Adrenal gland (tissue), 12 donors: ENCODE data around the gene NADSYN1. TPM values are rescaled to one million over a fixed set of nuclear protein-coding genes. Genes with fewer than 3 reads are reported as not detected.

Experiments used
- DNase-seq, 7 donors: peaks; one replicate each; pipeline ENCODE4 v3.0.0-alpha.2; 2019 to 2020
- H3K27ac ChIP-seq, 5 donors: fragments of 200-600 bp; sonication (generic) in 4 of 5; 1 replicate in 3 of 5; 2 replicates in 2 of 5; pipeline versions ENCODE4 v1.5.1 to v1.8.0; 2016 to 2020; ENCODE audit warnings: mild to moderate bottlenecking in 1 of 5
- H3K27me3 ChIP-seq: fragments of 200-600 bp; 2 replicates; pipeline ENCODE4 v1.8.0; 2021
- H3K36me3 ChIP-seq, 2 donors: fragments of 200-600 bp; replicated peaks in 1 of 2; 1 replicate in 1 of 2; 2 replicates in 1 of 2; pipeline versions ENCODE4 v1.5.1 to v1.8.0; 2018 to 2022
- H3K4me1 ChIP-seq, 2 donors: fragments of 200-600 bp; replicated peaks in 1 of 2; 1 replicate in 1 of 2; 2 replicates in 1 of 2; pipeline versions ENCODE4 v1.5.1 to v1.8.0; 2018 to 2021
- H3K4me3 ChIP-seq, 4 donors: fragments of 200-600 bp; sonication (generic) in 3 of 4; one replicate each; pipeline ENCODE4 v1.5.1; 2016 to 2018
- H3K9me3 ChIP-seq, 3 donors: fragments of 200-600 bp; sonication (generic) in 1 of 3; replicated peaks in 1 of 3; 1 replicate in 2 of 3; 2 replicates in 1 of 3; pipeline versions ENCODE4 v1.5.1 to v1.8.0; 2016 to 2021
- POLR2A ChIP-seq, 2 donors: fragments of 450-650 bp; IDR thresholded peaks; one replicate each; pipeline ENCODE4 v1.6.1; 2017; ENCODE audit warnings: antibody characterized with exemption in 2 of 2, mild to moderate bottlenecking in 2 of 2, moderate library complexity in 1 of 2
- WGBS, 4 donors: extraction: QIAGEN DNeasy Blood & Tissue Kit in 2 of 4; methylation state at CpG; one replicate each; pipeline versions ENCODE4 v1.1.5 to v1.1.7; 2013 to 2017; 5-methylcytosine and 5-hydroxymethylcytosine counted together
- intact Hi-C, 2 donors: fragments of 100-400 bp; cut with DNase I; formaldehyde crosslinking; loops; one replicate each; pipeline versions ENCODE4 v1.14.1 to v1.15.0; 2022 to 2023
- polyA plus RNA-seq, 3 donors: library from polyadenylated mRNA; stranded (reverse); fragments of 200-250 nt in 2 of 3; fragments of 350-450 nt in 1 of 3; fragmentation: Illumina TruSeq in 1 of 3; extraction: RNeasy Lipid Tissue Mini Kit (QIAGEN cat#74804) in 1 of 3; gene quantifications; one replicate each; pipeline ENCODE4 v1.2.3, GENCODE V29; 2013 to 2014
- total RNA-seq, 9 donors: library from RNA; depleted of rRNA in 4 of 9; stranded (reverse); fragments of >200 nt in 4 of 9; fragments of 120-200 nt in 1 of 9; fragmentation: NEBNext Ultra II Directional in 1 of 9; extraction: Animal tissue kit (Norgen Biotek cat#: 25700) in 1 of 9; gene quantifications; one replicate each; pipeline versions ENCODE4 v1.1.0 to v1.2.4, GENCODE V29; 2013 to 2023
- TF ChIP-seq, protein P1 (sequence below), 6 experiments: fragments of 450-650 bp in 4 of 6; fragments of 200-600 bp in 2 of 6; sonication (generic) in 1 of 6; IDR thresholded peaks; 1 replicate in 5 of 6; 2 replicates in 1 of 6; pipeline versions ENCODE4 v1.5.1 to v1.8.0; 2016 to 2021; ENCODE audit warnings: antibody characterized with exemption in 6 of 6, mild to moderate bottlenecking in 2 of 6, moderate library complexity in 1 of 6
- donor health status: healthy with polysubstance abuse.
- donor health status: Bipolar disorder and iron deficiency.
- donor health status: DM: yes; HTN: yes; CAD: no.
- donor health status: DM: no; HTN: no; CAD: no.
- donor health status: DM: no; HTN: no; CAD: no.
- donor health status: DM: yes; HTN: yes; CAD: no.

NADSYN1 gene
- total and polyA plus RNA-seq, 12 donors: 37.1 to 128 (median 58.5) TPM

DNA sequence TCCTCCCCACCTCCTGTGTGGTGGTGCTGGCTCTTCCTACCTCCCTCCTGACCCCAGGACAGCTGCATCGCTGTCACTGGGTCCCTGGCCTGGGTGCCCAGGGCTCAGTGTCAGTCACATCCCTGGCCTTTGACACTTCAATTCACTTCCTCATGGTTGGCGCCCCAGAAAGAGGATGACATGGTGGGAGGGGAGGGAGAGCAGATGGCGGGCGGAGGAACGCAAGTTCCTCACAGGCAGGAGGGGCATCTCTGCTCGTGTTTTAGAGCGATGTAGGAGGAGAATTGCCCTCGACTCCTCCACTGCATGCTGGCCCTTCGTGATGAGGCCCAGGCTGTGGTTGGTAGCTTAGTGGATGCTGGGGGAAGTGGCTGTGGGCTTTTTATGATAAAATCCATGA, 38.9 kb downstream of the NADSYN1 start:
- TF ChIP-seq, protein P1, sequence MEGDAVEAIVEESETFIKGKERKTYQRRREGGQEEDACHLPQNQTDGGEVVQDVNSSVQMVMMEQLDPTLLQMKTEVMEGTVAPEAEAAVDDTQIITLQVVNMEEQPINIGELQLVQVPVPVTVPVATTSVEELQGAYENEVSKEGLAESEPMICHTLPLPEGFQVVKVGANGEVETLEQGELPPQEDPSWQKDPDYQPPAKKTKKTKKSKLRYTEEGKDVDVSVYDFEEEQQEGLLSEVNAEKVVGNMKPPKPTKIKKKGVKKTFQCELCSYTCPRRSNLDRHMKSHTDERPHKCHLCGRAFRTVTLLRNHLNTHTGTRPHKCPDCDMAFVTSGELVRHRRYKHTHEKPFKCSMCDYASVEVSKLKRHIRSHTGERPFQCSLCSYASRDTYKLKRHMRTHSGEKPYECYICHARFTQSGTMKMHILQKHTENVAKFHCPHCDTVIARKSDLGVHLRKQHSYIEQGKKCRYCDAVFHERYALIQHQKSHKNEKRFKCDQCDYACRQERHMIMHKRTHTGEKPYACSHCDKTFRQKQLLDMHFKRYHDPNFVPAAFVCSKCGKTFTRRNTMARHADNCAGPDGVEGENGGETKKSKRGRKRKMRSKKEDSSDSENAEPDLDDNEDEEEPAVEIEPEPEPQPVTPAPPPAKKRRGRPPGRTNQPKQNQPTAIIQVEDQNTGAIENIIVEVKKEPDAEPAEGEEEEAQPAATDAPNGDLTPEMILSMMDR (IDR thresholded peaks at IDR 0.05): no peak
- TF ChIP-seq POLR2A (IDR thresholded peaks at IDR 0.05): no peak
- Histone ChIP-seq H3K9me3 (no peaks in the 10 kb centered on the region), H3K36me3 (peaks cover 0 to 26% of the 10 kb centered on the region in 2 donors), H3K4me3 (no peak overlapping the region), H3K4me1 (no peaks in the 10 kb centered on the region), H3K27me3 (no peaks in the 10 kb centered on the region), H3K27ac (no peak overlapping the region)
- intact Hi-C loops: no loop called here
- DNase-seq: peak in 1 of 7 donors; percentile 2
- WGBS, 4 donors: 90 to 96% (median 94%) methylated on average over 7 to 9 of the region's 9 CpGs

DNA sequence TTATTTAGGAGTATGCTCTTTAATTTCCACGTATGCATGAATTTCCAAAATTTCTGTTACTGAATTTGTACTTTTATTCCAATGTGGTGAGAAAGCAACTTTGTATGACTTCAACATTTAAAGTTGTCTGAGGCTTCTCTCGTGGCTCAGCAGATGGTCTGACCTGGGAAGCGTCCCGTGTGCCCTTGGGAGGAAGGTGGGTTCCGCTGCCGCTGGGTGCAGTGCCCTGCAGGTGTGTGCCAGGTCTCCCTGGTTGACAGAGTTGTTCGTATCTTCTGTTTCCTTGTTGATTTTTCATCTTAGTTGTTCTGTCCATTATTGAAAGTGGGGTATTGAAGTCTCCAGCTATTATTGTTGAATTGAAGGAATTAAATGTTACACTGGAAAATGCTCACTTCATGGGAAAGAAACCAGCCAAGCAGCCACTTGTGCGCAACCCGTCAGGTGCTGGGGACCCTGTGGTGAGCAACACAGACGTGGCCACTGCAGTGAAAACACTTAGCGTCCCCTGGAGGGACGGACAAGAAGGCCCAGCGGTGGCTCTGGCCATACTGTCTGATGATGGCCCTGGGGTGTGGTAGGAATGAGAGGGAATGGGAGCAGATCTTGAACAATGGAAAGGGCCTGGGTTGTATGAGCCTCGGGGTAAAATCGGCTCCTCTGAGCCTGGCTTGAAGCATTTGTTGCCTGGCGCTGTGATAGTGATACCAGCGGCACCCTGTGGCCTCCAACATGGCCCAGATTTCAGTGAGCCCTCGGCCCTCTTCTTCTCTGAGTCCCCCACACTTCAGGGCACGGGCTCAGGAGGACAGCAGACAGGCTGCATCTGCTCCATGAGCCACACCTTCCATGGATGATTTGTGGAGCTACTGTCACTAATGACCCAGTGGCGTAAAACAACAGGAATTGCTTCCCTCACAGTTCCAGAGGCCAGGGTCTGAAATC, 42.6 kb downstream of the NADSYN1 start:
- intact Hi-C loops: no loop called here
- Histone ChIP-seq H3K9me3 (no peaks in the 10 kb centered on the region), H3K27ac (no peak overlapping the region), H3K36me3 (peaks cover 0 to 59% of the 10 kb centered on the region in 2 donors), H3K27me3 (no peaks in the 10 kb centered on the region), H3K4me3 (no peak overlapping the region), H3K4me1 (no peaks in the 10 kb centered on the region)
- WGBS, 4 donors: 94 to 97% (median 95%) methylated on average over 20 of the region's 20 CpGs
- TF ChIP-seq, protein P1 (IDR thresholded peaks at IDR 0.05): no peak
- no peak for TF ChIP-seq POLR2A (IDR thresholded peaks at IDR 0.05)
- DNase-seq: peak in 3 of 7 donors; percentile 6 to 40 (median 13)

DNA sequence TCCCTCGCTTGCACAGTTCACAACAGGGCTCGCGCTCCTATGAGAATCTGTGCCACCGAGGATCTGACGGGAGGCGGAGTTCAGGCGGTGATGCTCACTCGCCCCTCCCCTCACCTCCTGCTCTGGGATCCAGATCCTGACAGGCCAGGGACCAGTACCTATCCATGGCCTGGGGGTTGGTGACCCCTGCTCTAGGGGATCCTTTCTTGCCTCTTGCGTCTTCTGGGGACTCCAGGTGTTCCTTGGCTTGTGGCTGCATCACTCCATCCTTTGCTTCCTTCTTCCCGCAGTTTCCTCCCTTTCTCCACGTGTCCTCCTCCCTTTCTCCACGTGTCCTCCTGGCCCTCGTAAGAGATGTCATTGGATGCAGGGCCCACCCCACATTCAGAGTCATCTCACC, 43.4 kb downstream of the NADSYN1 start:
- Histone ChIP-seq H3K4me3 (no peak overlapping the region), H3K36me3 (peaks cover 0 to 52% of the 10 kb centered on the region in 2 donors), H3K27me3 (no peaks in the 10 kb centered on the region), H3K9me3 (no peaks in the 10 kb centered on the region), H3K27ac (no peak overlapping the region), H3K4me1 (no peaks in the 10 kb centered on the region)
- 95 to 98% (median 97%) methylated on average over 9 to 13 of the region's 13 CpGs for WGBS, 4 donors
- intact Hi-C loops: no loop called here
- peak in 2 of 7 donors; percentile 16 to 28 for DNase-seq
- TF ChIP-seq, protein P1 (IDR thresholded peaks at IDR 0.05): no peak
- TF ChIP-seq POLR2A (IDR thresholded peaks at IDR 0.05): no peak

DNA sequence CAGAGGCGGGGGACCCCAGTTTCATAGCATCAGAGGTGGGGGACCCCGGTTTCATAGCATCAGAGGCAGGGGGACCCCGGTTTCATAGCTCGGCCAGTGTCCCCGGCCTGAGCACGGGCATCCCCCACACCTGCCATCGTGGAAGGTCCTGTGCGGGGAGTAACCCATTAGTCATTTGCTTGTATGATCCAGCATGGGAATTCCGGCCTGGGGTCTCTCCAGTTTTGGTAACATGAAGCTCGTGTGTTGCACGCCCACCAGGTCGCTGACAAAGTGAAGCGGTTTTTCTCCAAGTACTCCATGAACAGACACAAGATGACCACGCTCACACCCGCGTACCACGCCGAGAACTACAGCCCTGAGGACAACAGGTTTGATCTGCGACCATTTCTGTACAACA, 45.1 kb downstream of the NADSYN1 start:
- intact Hi-C loops: no loop called here
- DNase-seq: peak in 1 of 7 donors; percentile 42
- no peaks in the 10 kb centered on the region for H3K9me3 ChIP-seq
- no peak overlapping the region for H3K27ac ChIP-seq
- no peaks in the 10 kb centered on the region for H3K27me3 ChIP-seq
- H3K36me3 ChIP-seq: peaks cover 0 to 46% of the 10 kb centered on the region in 2 donors
- no peak overlapping the region for H3K4me3 ChIP-seq
- no peak for TF ChIP-seq POLR2A (IDR thresholded peaks at IDR 0.05)
- TF ChIP-seq, protein P1 (IDR thresholded peaks at IDR 0.05): no peak
- no peaks in the 10 kb centered on the region for H3K4me1 ChIP-seq
- 94 to 100% (median 98%) methylated on average over 10 to 19 of the region's 19 CpGs for WGBS, 4 donors
